Measurements from ENCODE around the gene LIPF.

The LIPF gene

DNA sequence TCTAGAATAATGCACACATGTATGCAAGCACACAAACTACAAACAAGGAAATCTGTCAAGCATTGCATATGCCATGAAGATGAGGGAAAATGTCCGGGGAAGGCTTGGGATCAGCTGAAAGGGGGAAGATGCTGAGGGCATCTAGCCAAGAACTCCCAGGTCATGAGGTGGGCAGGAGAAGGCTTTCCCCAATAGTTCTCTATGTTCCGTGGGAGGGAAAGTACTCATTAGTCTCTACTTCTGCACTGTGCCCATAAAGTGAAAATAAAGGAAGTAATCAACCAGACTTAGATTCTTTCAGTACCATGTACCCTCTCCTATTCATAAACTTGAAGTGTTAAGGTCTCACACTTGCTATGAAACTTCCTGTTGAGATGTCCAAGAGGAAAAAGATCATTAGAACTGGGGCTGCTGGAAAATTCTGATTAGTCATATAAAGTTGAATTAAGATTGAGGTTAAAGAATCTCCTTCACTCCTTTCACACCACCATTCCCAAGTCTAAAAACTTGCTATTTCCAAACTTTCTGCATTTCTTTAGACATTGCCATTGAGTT, 17.1 kb upstream of the LIPF start:
- Histone ChIP-seq H3K9me3 (ENCODE audit: insufficient read depth, low read length) (no peaks in the 10 kb centered on the region), H3K4me2 (ENCODE audit: low read depth, low read length, poor library complexity, severe bottlenecking) (no peak overlapping the region), H3K9me2 (replicated peaks; ENCODE audit: insufficient read depth, low read length) (no peaks in the 10 kb centered on the region), H2AFZ (ENCODE audit: low read depth, low read length, severe bottlenecking) (no peak overlapping the region), H3K27ac (ENCODE audit: low read depth, low read length) (no peak overlapping the region), H3K9ac (ENCODE audit: low read length) (no peak overlapping the region), H3K36me3 (ENCODE audit: low read length) (no peaks in the 10 kb centered on the region), H3K27me3 (ENCODE audit: low read length) (no peaks in the 10 kb centered on the region), H3K79me2 (ENCODE audit: insufficient read depth, low read length) (no peaks in the 10 kb centered on the region), H4K20me1 (ENCODE audit: low read depth, low read length) (no peaks in the 10 kb centered on the region), H3K4me3 (ENCODE audit: insufficient read depth, low read length, poor library complexity, severe bottlenecking) (no peak overlapping the region), H3F3A (ENCODE audit: insufficient read depth) (no peaks in the 10 kb centered on the region)
- TF ChIP-seq CTCF (IDR thresholded peaks at IDR 0.05; ENCODE audit: insufficient read depth, low read length, poor library complexity, severe bottlenecking): no peak
- TF ChIP-seq EZH2phosphoT487 (conservative IDR thresholded peaks at IDR 0.05; ENCODE audit: low read length): no peak

DNA sequence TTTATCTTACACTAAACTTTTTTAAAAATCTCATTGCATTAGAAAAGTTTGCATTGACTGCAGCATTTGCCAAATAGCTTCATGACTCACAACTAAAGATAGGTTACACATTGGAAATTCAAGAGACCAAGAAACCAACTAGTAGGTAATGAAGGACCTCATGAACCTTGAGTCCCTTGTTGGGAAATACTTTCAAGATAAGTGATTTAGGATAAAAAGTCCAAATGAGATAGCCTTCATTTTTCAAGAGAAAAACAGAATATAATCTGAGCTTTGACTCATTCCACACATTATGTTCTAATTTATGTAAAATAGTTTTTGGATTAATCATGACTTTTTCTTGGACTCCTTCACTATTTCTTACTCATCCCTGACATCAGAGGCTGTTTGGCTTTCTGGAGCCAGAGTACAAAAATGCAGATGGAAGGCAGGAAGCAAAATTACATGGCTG, 13.1 kb upstream of the LIPF start:
- H3K9me2 ChIP-seq (replicated peaks; ENCODE audit: insufficient read depth, low read length): no peaks in the 10 kb centered on the region
- no peaks in the 10 kb centered on the region for H3K79me2 ChIP-seq (ENCODE audit: insufficient read depth, low read length)
- H3K9me3 ChIP-seq (ENCODE audit: insufficient read depth, low read length): no peaks in the 10 kb centered on the region
- H3K4me2 ChIP-seq (ENCODE audit: low read depth, low read length, poor library complexity, severe bottlenecking): no peak overlapping the region
- no peak overlapping the region for H3K9ac ChIP-seq (ENCODE audit: low read length)
- no peaks in the 10 kb centered on the region for H3K36me3 ChIP-seq (ENCODE audit: low read length)
- H3K4me3 ChIP-seq (ENCODE audit: insufficient read depth, low read length, poor library complexity, severe bottlenecking): no peak overlapping the region
- TF ChIP-seq CTCF (IDR thresholded peaks at IDR 0.05; ENCODE audit: insufficient read depth, low read length, poor library complexity, severe bottlenecking): no peak
- TF ChIP-seq EZH2phosphoT487 (conservative IDR thresholded peaks at IDR 0.05; ENCODE audit: low read length): no peak
- H2AFZ ChIP-seq (ENCODE audit: low read depth, low read length, severe bottlenecking): no peak overlapping the region
- no peaks in the 10 kb centered on the region for H4K20me1 ChIP-seq (ENCODE audit: low read depth, low read length)
- no peaks in the 10 kb centered on the region for H3F3A ChIP-seq (ENCODE audit: insufficient read depth)
- H3K27ac ChIP-seq (ENCODE audit: low read depth, low read length): no peak overlapping the region
- no peaks in the 10 kb centered on the region for H3K27me3 ChIP-seq (ENCODE audit: low read length)

GRCh38 chr10:88652616-88653015, 11.6 kb upstream of the LIPF start:
- H3K9me2 ChIP-seq (replicated peaks; ENCODE audit: insufficient read depth, low read length): no peaks in the 10 kb centered on the region
- H3K4me2 ChIP-seq (ENCODE audit: low read depth, low read length, poor library complexity, severe bottlenecking): no peak overlapping the region
- H2AFZ ChIP-seq (ENCODE audit: low read depth, low read length, severe bottlenecking): no peak overlapping the region

More at GRCh38 chr10:88652616-88653015, 11.6 kb upstream of the LIPF start:
- TF ChIP-seq CTCF (IDR thresholded peaks at IDR 0.05; ENCODE audit: insufficient read depth, low read length, poor library complexity, severe bottlenecking) (no peak), EZH2phosphoT487 (conservative IDR thresholded peaks at IDR 0.05; ENCODE audit: low read length) (no peak)
- no peaks in the 10 kb centered on the region for H3K36me3 ChIP-seq (ENCODE audit: low read length)
- no peak overlapping the region for H3K9ac ChIP-seq (ENCODE audit: low read length)
- H3K27ac ChIP-seq (ENCODE audit: low read depth, low read length): no peak overlapping the region
- no peaks in the 10 kb centered on the region for H3K9me3 ChIP-seq (ENCODE audit: insufficient read depth, low read length)
- H4K20me1 ChIP-seq (ENCODE audit: low read depth, low read length): no peaks in the 10 kb centered on the region
- H3F3A ChIP-seq (ENCODE audit: insufficient read depth): no peaks in the 10 kb centered on the region
- H3K27me3 ChIP-seq (ENCODE audit: low read length): no peaks in the 10 kb centered on the region
- H3K4me3 ChIP-seq (ENCODE audit: insufficient read depth, low read length, poor library complexity, severe bottlenecking): no peak overlapping the region
- no peaks in the 10 kb centered on the region for H3K79me2 ChIP-seq (ENCODE audit: insufficient read depth, low read length)
